SK-N-SH (cell line): ENCODE results near the gene PRDM15.

ENCODE experiments used
- CTCF ChIP-seq: fragments of 200-600 bp; sonication (generic); IDR thresholded peaks from 2 replicates; pipeline ENCODE4 v1.6.1; 2017; ENCODE audit warnings: antibody characterized with exemption, mild to moderate bottlenecking, moderate library complexity
- EZH2phosphoT487 ChIP-seq: fragments of 200-600 bp; sonication (generic); IDR thresholded peaks from 2 replicates; pipeline ENCODE4 v1.6.1; 2017; ENCODE audit warnings: low read depth, mixed run types, mild to moderate bottlenecking, antibody characterized with exemption, moderate library complexity, borderline replicate concordance
- MAX ChIP-seq: IDR thresholded peaks from 2 replicates; pipeline ENCODE4 v1.4.0; 2012; ENCODE audit warnings: low read depth
- REST ChIP-seq: IDR thresholded peaks from 2 replicates; pipeline ENCODE4 v1.6.1; 2012; ENCODE audit warnings: mild to moderate bottlenecking, low read depth, low read length, moderate library complexity
- RXRA ChIP-seq: IDR thresholded peaks from 2 replicates; pipeline ENCODE4 v1.4.0; 2012; ENCODE audit warnings: low read depth, mild to moderate bottlenecking, borderline replicate concordance
- SMC3 ChIP-seq: IDR thresholded peaks from 2 replicates; pipeline ENCODE4 v1.6.1; 2012; ENCODE audit warnings: low read depth, low read length, improper control_type of control experiment

- TF ChIP-seq MAX, result no peak
- no peak for TF ChIP-seq REST
- TF ChIP-seq CTCF, result no peak
- TF ChIP-seq SMC3, result no peak
- no peak for TF ChIP-seq EZH2phosphoT487
- TF ChIP-seq RXRA, result no peak
Measured at GRCh38 chr21:41852151-41852928, 26.8 kb downstream of the PRDM15 start.
